ENCODE data around the gene KLHDC10. TPM values are rescaled to one million over a fixed set of nuclear protein-coding genes. Genes with fewer than 3 reads are reported as not detected.
"Not testable (repeated sequence)": the region's sequence is repeated elsewhere in the genome, so short reads cannot be mapped to it uniquely, and the experiment has no call there.

The KLHDC10 gene
- total RNA-seq, 1 experiment from 2014 or later, result 39.6 TPM

GRCh38 chr7:130144312-130145171 lies 74.2 kb downstream of the KLHDC10 start:
- in situ Hi-C loops (cut with HindIII; ENCODE audit: low pct_unique_long_range_greater_than_20kb, low sequenced_read_pairs), result no loop called here
- no peak for DNase-seq (ENCODE audit: low read depth, low spot score)

- in situ Hi-C loops (cut with HindIII; ENCODE audit: low pct_unique_long_range_greater_than_20kb, low sequenced_read_pairs), result no loop called here
- DNase-seq (ENCODE audit: low read depth, low spot score), result no peak
These were observed 75.2 kb downstream of the KLHDC10 start for GRCh38 chr7:130145424-130146100.

DNA sequence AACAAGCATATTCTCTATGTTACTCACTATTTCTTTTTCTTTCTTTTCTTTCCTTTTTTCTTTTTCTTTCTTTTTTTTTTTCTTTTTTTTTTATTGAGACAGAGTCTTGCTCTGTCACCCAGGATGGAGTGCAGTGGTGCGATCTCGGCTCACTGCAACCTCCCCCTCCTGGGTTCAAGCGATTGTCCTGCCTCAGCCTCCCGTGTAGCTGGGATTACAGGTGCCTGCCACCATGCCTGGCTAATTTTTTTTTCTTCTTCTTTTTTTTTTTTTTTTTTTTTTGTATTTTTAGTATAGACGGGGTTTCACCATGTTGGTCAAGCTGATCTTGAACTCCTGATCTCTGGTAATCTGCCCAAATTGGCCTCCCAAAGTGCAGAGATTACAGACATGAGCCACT lies 75.8 kb downstream of the KLHDC10 start:
- DNase-seq (ENCODE audit: low read depth, low spot score); in situ Hi-C loops (cut with HindIII; ENCODE audit: low pct_unique_long_range_greater_than_20kb, low sequenced_read_pairs): not testable (repeated sequence)

DNA sequence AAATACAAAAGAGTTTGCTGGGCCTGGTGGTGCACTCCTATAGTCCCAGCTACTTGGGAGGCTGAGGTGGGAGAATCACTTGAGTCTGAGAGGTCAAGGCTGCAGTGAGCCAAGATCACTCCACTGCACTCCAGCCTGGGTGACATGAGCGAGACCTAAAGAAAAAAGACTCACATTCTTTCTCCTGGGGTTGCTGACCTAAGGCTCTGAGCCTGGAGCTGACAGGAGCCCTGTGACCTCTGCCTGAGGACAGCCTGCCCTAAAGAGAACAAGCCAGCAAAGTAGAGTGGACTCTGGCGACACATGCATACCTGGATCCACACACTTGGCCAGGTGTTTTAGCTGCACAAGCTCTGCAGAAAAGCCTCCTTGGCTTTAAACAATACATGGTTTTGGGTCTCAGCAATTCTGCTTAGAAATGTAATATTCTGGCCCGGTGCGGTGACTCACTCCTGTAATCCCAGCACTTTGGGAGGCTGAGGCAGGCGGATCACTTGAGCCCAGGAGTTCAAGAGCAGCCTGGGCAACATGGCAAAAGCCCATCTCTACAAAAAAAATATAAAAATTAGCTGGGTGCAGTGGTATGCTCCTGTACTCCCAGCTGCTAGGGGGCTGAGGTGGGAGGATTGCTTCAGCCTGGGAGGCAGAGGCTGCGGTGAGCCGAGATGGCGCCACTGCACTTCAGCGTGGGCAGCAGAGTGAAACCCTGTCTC lies 76.5 kb downstream of the KLHDC10 start:
- DNase-seq (ENCODE audit: low read depth, low spot score), result no peak
- in situ Hi-C loops (cut with HindIII; ENCODE audit: low pct_unique_long_range_greater_than_20kb, low sequenced_read_pairs), result no loop called here

DNA sequence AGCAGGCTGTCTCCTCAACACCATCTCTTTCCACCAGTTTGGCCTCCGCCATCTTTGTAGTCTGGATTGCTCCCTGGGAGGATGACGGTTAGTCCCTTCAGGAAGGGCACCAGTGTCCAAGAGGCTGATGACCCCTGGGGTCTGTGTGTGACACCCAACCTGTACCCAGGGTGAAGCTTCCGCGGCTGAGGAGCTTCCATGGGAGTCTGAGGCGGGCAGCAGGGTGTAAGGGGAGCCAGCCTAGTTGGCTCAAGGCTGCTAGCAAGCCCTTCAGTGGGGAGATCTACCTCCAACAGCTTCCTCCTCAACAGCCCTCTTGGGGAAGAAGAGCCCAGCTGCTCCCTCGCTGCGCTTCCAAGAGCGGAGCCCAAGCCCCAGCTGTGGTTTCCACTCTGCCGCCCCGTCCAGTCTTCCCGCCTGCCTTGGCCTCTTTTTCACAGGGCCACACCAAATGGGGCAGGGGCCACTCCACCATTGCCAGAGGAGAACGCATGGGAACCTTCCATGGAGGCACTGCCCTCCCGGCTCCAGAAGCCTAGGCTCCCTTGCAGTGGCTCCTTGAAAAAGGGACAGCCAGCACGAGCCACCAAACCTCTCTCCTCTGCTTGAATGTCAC lies 77.5 kb downstream of the KLHDC10 start:
- in situ Hi-C loops (cut with HindIII; ENCODE audit: low pct_unique_long_range_greater_than_20kb, low sequenced_read_pairs), result no loop called here
- DNase-seq (ENCODE audit: low read depth, low spot score), result no peak

DNA sequence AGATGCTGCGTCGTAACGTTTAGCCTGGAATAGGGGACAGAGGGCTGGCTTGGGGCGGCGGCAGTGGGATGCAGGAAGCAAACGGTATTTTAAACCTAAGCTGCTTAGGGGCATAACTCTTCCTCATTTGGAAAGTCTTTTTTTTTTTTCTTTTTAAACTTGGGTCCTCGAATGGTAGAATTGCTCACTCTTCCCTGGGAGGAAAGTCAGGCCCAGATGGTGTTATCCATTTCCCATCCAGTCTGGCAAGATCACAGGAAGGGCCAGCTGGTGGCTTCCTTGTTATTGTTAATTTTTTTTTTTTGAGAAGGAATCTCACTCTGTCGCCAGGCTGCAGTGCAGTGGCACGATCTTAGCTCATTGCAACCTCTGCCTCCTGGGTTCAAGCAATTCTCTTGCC lies 78.2 kb downstream of the KLHDC10 start:
- no peak for DNase-seq (ENCODE audit: low read depth, low spot score)

DNA sequence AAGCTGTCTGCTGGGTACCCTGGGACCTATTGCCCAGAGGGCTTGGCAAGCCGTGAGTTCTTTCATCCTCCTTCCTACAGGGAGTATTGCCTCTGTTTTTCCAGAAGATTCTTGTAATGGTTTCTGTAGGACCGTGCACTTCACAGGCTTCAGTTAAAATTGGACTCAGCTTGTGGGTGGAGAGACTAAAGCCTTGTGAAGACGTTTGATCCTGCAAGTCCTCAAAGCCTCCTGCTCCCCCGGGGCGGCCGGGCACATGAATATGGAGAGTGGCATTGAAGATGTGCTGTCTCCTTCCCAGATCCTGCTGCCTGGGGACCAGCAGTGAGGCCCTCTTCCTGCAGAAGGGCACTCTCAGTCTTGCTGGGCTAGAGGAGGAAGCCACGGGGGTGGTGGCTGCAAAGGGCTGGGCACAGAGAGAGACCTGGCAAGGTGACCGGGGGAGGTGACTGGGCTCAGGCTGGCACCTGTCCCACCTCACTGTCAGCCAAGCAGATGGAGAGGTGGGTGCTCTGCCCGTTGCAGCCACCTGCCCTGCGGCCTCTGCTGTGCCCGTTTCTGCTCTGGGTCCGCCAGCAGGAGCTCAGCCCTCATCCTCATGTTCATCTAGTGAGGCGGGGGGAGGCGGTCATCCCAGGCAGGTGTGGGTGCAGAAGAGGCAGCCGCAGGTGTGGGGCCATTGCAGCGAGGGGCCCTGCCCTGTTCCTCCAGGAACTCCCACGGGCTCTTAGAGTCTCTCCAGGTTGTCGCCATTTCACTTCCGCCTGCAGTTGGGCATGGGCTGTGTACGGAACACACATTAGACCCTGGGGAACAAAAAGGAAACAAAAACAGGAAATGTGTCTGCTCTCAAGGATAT lies 79.2 kb downstream of the KLHDC10 start:
- in situ Hi-C loops (cut with HindIII; ENCODE audit: low pct_unique_long_range_greater_than_20kb, low sequenced_read_pairs), result no loop called here
- no peak for DNase-seq (ENCODE audit: low read depth, low spot score)

More for the DNA sequence above, 78.2 kb downstream of the KLHDC10 start:
- in situ Hi-C loops (cut with HindIII; ENCODE audit: low pct_unique_long_range_greater_than_20kb, low sequenced_read_pairs), result no loop called here

DNA sequence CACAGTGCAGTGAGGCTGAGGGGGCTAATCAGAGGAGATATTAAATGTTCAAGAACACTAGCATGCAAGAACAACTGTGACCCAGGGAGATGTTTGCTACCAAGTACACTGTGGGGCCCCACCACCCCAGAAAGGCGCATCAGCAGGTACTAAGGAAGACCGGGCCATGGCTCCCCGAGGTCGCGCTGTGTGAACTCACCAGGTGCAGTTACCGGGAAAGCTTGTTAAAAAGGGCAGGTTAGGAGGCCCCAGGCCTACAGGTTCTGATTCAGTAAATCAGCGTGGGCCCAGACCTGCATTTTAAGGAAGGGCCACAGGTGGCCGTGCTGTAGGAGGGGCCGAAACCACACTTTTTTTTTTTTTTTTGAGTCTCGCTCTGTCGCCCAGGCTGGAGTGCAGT lies 80.3 kb downstream of the KLHDC10 start:
- in situ Hi-C loops (cut with HindIII; ENCODE audit: low pct_unique_long_range_greater_than_20kb, low sequenced_read_pairs), result no loop called here
- no peak for DNase-seq (ENCODE audit: low read depth, low spot score)

- DNase-seq (ENCODE audit: low read depth, low spot score), result no peak
These were observed 81.5 kb downstream of the KLHDC10 start for GRCh38 chr7:130151591-130152492.

GRCh38 chr7:130152493-130153210 lies 82.3 kb downstream of the KLHDC10 start:
- in situ Hi-C loops (cut with HindIII; ENCODE audit: low pct_unique_long_range_greater_than_20kb, low sequenced_read_pairs), result no loop called here
- DNase-seq (ENCODE audit: low read depth, low spot score), result no peak

More at GRCh38 chr7:130151591-130152492, 81.5 kb downstream of the KLHDC10 start:
- in situ Hi-C loops (cut with HindIII; ENCODE audit: low pct_unique_long_range_greater_than_20kb, low sequenced_read_pairs), result no loop called here

DNA sequence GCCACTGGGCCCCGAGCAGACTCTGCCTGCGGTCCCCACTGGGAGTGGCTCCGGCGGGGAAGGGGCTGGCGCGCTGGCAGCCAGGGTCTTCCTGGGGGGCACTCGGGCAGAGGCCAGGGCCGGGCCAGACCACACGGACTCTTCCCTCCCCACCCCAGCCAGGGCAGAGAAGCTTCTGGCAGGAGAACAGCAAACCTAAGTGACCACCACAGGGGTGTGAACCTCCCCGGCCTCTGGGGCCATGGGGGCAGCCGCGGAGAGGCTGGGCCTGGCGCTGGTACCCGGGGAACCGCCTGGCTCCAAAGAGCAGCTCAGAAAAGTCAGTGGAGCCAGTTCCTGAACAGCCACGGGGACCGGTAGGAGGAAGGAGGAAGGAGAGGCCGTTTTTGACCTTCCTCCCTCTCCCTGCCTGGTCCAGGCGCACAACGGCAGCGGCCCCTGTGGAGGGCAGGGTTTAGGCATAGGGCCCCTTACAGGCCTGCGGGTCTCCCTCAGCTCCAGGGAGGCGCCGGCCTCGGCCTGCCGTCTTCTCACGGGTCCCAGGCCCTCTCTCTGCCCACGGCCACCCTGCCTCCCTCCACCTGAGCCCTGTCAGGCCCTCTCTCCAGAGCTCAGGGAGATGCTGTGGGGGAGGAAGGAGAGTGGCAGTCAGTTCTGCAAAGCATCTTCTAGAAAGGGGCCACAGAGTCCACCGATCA lies 83.0 kb downstream of the KLHDC10 start:
- in situ Hi-C loops (cut with HindIII; ENCODE audit: low pct_unique_long_range_greater_than_20kb, low sequenced_read_pairs), result no loop called here

DNA sequence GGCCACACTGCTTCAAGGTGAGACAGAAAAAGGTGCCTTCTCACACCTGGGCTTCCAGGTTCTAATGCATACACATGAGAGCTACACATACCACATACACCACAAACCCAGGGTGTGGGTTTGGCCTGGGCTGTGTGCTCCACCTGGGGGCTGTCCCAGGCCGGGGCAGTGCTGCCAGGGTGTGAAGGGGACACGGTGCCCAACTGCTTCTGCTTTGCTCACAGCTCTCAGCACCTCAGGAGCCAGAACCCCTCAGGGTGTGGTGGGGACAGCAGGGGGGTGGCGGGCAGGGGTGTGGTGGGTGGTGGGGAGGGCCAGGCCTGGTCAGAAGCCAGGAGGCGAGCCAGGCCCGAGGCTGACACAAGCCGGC lies 83.8 kb downstream of the KLHDC10 start:
- in situ Hi-C loops (cut with HindIII; ENCODE audit: low pct_unique_long_range_greater_than_20kb, low sequenced_read_pairs), result no loop called here
- DNase-seq (ENCODE audit: low read depth, low spot score), result no peak

More for the DNA sequence above, 83.0 kb downstream of the KLHDC10 start:
- no peak for DNase-seq (ENCODE audit: low read depth, low spot score)

DNA sequence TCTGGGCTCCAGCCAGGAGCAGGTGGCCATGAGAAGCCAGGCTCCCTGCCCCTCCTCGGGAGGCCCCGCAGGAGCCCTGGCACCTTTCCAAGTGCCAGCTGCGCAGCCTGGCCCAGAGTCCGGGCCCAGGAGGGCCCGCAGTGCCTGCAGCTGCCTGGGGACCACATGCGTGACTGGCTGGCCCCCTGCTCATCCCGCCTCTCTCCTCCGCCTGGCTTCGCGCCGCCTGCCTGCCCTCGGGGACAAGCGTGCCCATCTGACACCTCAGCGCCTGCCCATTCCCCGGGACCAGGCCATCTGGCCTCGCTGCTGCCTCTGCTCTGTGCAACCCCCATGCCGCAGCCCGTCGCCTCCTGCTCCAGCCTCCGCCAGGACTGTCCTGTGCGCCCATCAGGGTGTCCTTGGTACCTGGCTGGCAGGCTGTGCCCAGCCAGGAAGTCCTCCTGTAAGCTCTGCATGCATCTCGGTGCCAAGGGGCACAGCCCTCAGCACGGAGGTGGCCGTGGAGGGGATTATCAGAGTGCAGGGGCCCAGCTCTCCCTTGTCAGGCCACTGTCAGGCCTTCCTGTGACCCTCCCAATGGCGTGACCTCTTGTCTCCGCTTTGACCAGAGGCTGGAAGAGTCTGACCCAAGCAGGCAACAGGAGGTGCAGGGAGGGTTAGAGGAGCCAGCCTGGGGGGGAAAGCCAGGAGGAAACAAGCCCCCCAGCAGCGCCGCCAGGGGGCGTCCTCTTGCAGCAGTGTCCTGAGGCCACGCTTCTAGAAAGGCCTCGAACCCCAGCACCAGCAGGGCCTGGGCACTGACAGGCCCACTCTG lies 84.4 kb downstream of the KLHDC10 start:
- DNase-seq (ENCODE audit: low read depth, low spot score), result peak; percentile 17
- in situ Hi-C loops (cut with HindIII; ENCODE audit: low pct_unique_long_range_greater_than_20kb, low sequenced_read_pairs), result no loop called here

DNA sequence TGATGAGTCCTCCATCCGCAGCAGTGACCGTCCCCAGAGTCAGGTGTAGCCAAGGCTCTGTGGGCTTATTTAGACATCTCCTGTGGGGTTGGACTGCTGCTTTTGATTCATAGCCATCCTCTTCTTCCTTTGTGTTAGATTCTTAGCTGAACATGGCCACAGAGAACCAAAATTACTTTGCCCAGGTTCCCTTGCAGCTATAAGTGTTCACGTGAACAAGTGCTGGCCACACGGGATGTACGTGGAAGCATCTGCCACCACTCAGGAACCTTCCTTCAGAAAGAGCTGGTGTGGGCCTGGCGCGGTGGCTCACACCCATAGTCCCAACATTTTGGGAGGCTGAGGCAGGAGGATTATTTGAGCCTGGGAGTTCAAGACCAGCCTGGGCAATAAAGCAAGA lies 85.8 kb downstream of the KLHDC10 start:
- in situ Hi-C loops (cut with HindIII; ENCODE audit: low pct_unique_long_range_greater_than_20kb, low sequenced_read_pairs), result no loop called here
- DNase-seq (ENCODE audit: low read depth, low spot score), result no peak
